PFSK-1 (cell line): Measurements from ENCODE around the gene EYA2.

Source experiments
- FOXP2 ChIP-seq: optimal IDR thresholded peaks from 2 replicates; pipeline ENCODE3; 2011; ENCODE audit warnings: borderline replicate concordance, control low read depth, inconsistent platforms; ENCODE audit not compliant: insufficient read depth; ENCODE audit errors: extremely low read length, extremely low read depth
- POLR2AphosphoS5 ChIP-seq: IDR thresholded peaks from 2 replicates; pipeline ENCODE4 v1.6.1; 2012; ENCODE audit warnings: low read depth, mild to moderate bottlenecking, control low read depth, low read length, moderate library complexity
- REST ChIP-seq, 2 experiments: IDR thresholded peaks; 2 replicates each; pipeline versions ENCODE4 v1.6.1 to v1.8.0; 2011 to 2012; ENCODE audit warnings: low read depth in 2 of 2, low read length in 2 of 2, control low read depth in 1 of 2, inconsistent platforms in 1 of 2, mild to moderate bottlenecking in 1 of 2, moderate library complexity in 1 of 2; ENCODE audit not compliant: insufficient read depth in 1 of 2
- SIN3A ChIP-seq: IDR thresholded peaks from 2 replicates; pipeline ENCODE4 v1.6.1; 2012; ENCODE audit warnings: mild to moderate bottlenecking, low read length, moderate library complexity, borderline replicate concordance; ENCODE audit not compliant: insufficient read depth
- TAF1 ChIP-seq: IDR thresholded peaks from 2 replicates; pipeline ENCODE4 v1.6.1; 2012; ENCODE audit warnings: low read length, control low read depth, borderline replicate concordance; ENCODE audit not compliant: insufficient read depth

The EYA2 gene

GRCh38 chr20:46931699-46932098 is 37.1 kb downstream of the EYA2 start:
- TF ChIP-seq FOXP2 (no peak), REST (IDR thresholded peaks at IDR 0.05; ENCODE audit: insufficient read depth in 1 of 2, low read depth in 2 of 2, low read length in 2 of 2) (no peak), TAF1 (no peak), SIN3A (no peak), POLR2AphosphoS5 (no peak)

- no peak for TF ChIP-seq SIN3A
- TF ChIP-seq POLR2AphosphoS5: no peak
- no peak for TF ChIP-seq REST (IDR thresholded peaks at IDR 0.05; ENCODE audit: insufficient read depth in 1 of 2, low read depth in 2 of 2, low read length in 2 of 2)
- no peak for TF ChIP-seq FOXP2
- no peak for TF ChIP-seq TAF1
These were observed 38.5 kb downstream of the EYA2 start for GRCh38 chr20:46933150-46933549.

- TF ChIP-seq FOXP2 (no peak), TAF1 (no peak), POLR2AphosphoS5 (no peak), SIN3A (no peak), REST (IDR thresholded peaks at IDR 0.05; ENCODE audit: insufficient read depth in 1 of 2, low read depth in 2 of 2, low read length in 2 of 2) (no peak)
These were observed 40.2 kb downstream of the EYA2 start for GRCh38 chr20:46934746-46935287.

- TF ChIP-seq SIN3A: no peak
- no peak for TF ChIP-seq FOXP2
- no peak for TF ChIP-seq POLR2AphosphoS5
- no peak for TF ChIP-seq REST (IDR thresholded peaks at IDR 0.05; ENCODE audit: insufficient read depth in 1 of 2, low read depth in 2 of 2, low read length in 2 of 2)
- no peak for TF ChIP-seq TAF1
These were observed 40.9 kb downstream of the EYA2 start for GRCh38 chr20:46935394-46936017.
